ENCODE data around the gene TSPYL4.
"Not testable (repeated sequence)": the region's sequence is repeated elsewhere in the genome, so short reads cannot be mapped to it uniquely, and the experiment has no call there.

The TSPYL4 gene

GRCh38 chr6:116253505-116254296 is at the start of gene TSPYL4:
Gene TSPYL4 (minus strand): TSS chr6:116254075. CDS start chr6:116254008, 67 bp downstream.
- DNase-seq (ENCODE audit: low spot score): peak; percentile 92

- DNase-seq (ENCODE audit: low spot score): no peak
Observed at GRCh38 chr6:116301104-116301503, 47.2 kb upstream of the TSPYL4 start.

DNA sequence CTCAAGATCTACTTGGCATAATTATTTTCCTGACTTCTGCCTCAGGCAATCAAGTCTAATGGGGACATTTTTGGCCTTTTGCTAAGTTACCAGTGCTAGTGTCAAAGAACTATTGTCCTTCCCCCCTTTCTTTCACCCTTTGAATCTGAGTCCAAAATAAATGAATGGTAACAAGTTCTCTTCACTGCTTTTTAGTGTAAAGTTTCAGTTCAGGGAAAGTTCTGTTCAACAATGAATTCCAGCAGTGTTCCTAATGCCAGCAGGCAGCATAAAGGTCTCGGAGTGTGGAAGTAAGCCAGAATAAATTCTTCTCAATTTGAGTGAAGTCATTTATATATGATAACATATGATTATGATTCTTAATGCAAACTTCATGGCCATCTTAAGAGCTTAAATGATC is 46.7 kb upstream of the TSPYL4 start:
- DNase-seq (ENCODE audit: low spot score): no peak

GRCh38 chr6:116298973-116299372 is 45.1 kb upstream of the TSPYL4 start:
- DNase-seq (ENCODE audit: low spot score): no peak

DNA sequence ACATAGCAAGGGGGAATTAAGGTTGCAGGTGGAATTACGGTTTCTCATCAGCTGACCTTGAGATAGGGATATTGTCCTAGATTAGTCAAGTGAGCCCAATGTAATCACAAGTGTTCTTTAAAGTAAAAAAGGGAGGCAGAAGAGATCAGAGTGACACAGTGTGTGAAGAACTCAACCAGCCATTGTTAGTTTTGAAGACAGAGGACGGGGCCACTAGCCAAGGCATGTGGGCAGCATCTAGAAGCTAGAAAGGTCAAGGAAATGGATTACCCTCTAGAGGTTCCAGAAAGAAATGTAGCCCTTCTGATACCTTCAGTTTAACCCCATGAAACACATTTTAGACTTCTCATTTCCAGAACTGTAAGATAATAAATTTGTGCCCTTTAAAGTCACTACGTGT is 44.4 kb upstream of the TSPYL4 start:
- no peak for DNase-seq (ENCODE audit: low spot score)

DNA sequence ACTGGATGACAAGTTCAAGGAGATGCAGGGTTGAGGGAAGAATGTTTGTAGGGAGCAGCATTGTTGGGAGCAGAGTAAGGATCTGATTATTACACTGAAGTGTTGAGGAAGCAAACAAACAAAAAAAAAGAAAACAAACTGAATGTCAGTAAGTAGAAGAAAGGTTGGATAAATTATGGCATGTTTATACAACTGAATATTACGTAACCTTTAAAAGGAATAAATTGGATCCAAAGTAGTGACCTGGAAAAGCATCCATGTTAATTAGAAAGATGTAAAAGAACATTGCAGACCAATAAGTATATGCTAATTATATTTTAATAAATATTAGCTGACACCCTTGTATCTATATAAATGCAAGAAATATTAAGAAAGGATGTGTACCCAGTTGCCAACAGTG is 38.7 kb upstream of the TSPYL4 start:
- no peak for DNase-seq (ENCODE audit: low spot score)

- DNase-seq (ENCODE audit: low spot score): no peak
Observed at GRCh38 chr6:116291701-116292396, 38.0 kb upstream of the TSPYL4 start.

- no peak for DNase-seq (ENCODE audit: low spot score)
Observed at GRCh38 chr6:116290799-116291198, 36.9 kb upstream of the TSPYL4 start.

GRCh38 chr6:116289876-116290275 is 36.0 kb upstream of the TSPYL4 start:
- DNase-seq (ENCODE audit: low spot score): no peak

GRCh38 chr6:116287689-116288282 is 33.9 kb upstream of the TSPYL4 start:
- DNase-seq (ENCODE audit: low spot score): peak; percentile 51

GRCh38 chr6:116286773-116287358 is 33.0 kb upstream of the TSPYL4 start:
- no peak for DNase-seq (ENCODE audit: low spot score)

GRCh38 chr6:116284984-116285383 is 31.1 kb upstream of the TSPYL4 start:
- not testable (repeated sequence) for DNase-seq (ENCODE audit: low spot score)

GRCh38 chr6:116283191-116283590 is 29.3 kb upstream of the TSPYL4 start:
- no peak for DNase-seq (ENCODE audit: low spot score)

DNA sequence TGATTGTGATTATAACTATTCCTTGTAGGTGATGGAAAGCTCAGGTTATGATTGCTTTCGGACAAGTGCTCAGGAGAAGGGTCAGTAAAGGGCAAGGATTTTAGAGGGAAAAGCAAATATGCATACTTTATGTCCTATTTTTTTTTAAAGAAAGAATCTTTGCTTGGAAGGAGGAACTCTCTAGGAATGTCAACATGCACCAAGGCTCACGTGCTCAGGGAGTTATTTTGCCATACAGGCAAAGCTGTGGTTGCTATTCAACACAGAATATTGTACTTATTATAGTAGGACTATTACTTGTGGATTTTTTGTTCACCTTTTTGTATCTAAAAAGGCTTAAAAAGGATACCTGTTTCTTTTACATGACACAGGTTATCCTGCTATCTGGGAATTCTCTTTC is 28.8 kb upstream of the TSPYL4 start:
- no peak for DNase-seq (ENCODE audit: low spot score)

DNA sequence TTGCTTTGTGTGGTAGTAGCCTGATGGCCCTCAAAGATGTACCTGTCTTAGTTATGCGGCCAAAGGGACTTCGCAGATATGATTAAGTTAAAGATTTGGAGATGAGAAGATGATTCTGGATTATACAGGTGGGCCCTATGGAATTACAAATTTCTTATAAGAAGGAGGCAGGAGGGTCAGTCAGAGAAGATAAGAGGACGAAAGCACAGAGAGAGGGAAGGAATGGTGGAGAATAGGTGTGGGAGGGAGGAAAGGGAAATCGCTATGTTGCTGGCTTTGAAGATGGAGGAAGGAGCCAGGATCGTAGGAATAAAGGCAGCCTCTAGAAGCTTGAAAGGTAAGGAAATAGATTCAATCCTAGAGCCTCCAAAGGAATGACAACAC is 27.1 kb upstream of the TSPYL4 start:
- no peak for DNase-seq (ENCODE audit: low spot score)

DNA sequence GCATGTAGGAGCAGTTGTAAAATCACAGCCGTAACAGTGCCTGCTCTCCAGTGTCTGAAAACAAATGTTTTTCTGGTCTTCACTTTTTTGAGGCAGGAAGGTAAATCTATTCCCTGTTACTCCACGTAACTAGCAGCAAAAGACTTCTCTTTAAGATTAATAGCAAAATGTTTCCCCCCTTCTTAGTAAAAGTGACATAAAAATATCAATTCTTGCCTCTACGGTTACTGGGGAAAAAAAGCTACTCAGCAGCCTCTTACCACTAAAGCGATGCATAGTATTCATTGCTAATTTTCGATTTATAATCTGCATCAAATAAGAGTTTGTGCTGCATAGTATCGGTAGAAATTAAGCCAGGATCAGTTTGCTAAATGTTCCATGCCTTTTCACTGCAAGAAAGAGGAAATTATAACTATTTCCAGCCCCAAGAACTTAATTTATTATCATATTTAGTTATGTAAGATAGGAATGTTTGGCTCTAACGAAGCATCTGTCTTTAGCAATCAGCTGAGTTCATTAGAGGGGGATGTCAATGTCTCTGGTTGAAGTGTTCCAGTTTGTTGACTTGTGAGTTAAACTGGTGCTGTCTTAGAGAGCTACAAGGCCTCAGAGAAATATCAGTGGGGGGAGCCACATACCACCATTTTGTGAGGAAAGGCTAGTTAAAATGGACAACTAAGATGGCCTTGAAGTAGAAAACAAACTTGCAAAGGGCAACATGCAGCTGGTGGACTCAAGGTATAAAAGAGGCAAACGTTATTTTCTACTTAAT is 26.5 kb upstream of the TSPYL4 start:
- DNase-seq (ENCODE audit: low spot score): no peak

- peak; percentile 96 for DNase-seq (ENCODE audit: low spot score)
Observed at GRCh38 chr6:116279232-116280160, 25.6 kb upstream of the TSPYL4 start, which contains the start of gene TSPYL1. Gene TSPYL1 (minus strand): TSS chr6:116279930. CDS start chr6:116279830, 100 bp downstream.

DNA sequence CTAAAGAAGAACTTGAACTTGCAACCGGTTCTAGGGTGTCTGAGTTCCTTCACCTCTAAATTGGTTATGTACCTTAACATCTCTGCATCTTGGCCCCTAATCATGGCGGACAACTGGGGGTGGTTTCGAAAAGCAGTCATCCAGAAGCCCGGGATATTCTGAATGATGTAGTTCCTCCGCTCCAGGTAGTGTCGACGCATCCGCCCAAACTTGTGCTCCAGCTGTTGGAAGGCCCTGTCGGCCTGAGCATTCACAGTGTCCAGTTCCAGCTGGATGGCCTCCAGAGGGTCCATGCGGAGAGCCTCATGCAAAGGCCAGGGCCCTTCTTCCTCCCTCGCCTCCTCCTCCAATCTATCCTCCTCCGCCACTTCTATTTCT is 25.0 kb upstream of the TSPYL4 start:
- peak; percentile 17 for DNase-seq (ENCODE audit: low spot score)

DNA sequence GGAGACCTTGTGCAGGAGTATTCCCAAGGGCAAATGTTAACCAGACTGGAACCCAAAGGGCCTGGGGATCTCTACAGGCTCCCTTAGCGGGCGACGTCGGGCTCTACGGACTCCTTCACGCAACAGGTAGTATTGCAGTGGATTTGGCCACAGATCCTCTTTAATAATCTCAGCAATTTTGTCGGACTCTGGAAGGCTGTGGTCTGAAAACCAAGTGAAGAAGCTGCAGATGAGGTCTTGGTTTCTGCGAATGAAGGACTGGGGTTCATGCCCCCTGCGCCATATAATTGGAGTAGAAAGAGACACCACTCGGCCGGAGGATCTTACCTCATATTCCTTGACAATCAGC is 24.6 kb upstream of the TSPYL4 start:
- DNase-seq (ENCODE audit: low spot score): no peak

DNA sequence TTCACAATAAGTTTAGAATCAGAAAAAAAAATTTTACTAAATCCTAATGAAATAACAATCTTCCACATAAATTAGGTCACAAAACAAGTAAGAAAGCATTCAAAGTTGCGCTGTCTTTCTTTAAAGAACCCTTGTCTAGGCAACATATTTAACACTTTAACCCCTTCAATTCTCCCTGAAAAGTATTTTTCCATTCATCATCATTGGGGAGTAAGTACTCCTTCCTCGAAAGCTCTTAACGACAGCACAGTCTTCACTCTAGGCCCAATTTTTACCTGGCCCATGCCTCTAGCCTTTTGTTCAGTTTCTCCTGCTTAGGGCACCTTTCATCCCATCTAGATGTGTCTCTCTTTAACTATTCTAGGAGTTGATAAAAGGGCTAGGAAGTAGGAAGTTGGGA is 23.2 kb upstream of the TSPYL4 start:
- no peak for DNase-seq (ENCODE audit: low spot score)

GRCh38 chr6:116271149-116271708 is 17.4 kb upstream of the TSPYL4 start:
- DNase-seq (ENCODE audit: low spot score): no peak

All from CD4-positive, alpha-beta T cell treated with Interleukin-15 for 4 hours (primary cell).